H9 (cell line): ENCODE data around the gene AKAP7. TPM values are rescaled to one million over a fixed set of nuclear protein-coding genes. Genes with fewer than 3 reads are reported as not detected.

Source experiments
- DNase-seq: peaks from one replicate; pipeline ENCODE4 v3.0.0-alpha.2; 2017
- H2AFZ ChIP-seq: one replicate; pipeline ENCODE4 v1.6.1; 2013; ENCODE audit warnings: mild to moderate bottlenecking, low read length, control low read depth, moderate library complexity
- H2AK5ac ChIP-seq: 2 replicates; pipeline ENCODE4 v1.6.1; 2013; ENCODE audit warnings: low read length, control low read depth, mixed read lengths; ENCODE audit not compliant: insufficient read length
- H2BK120ac ChIP-seq: one replicate; pipeline ENCODE4 v1.6.1; 2013; ENCODE audit warnings: low read depth, mild to moderate bottlenecking, low read length, control low read depth, inconsistent platforms; ENCODE audit not compliant: poor library complexity, severe bottlenecking
- H2BK12ac ChIP-seq: 2 replicates; pipeline ENCODE4 v1.6.1; 2013; ENCODE audit warnings: low read length, control low read depth, mixed read lengths, low read depth; ENCODE audit not compliant: insufficient read length
- H2BK15ac ChIP-seq: 2 replicates; pipeline ENCODE4 v1.6.1; 2013; ENCODE audit warnings: low read depth, low read length, control low read depth
- H2BK20ac ChIP-seq: one replicate; pipeline ENCODE4 v1.6.1; 2013; ENCODE audit warnings: low read depth, mild to moderate bottlenecking, low read length, control low read depth, inconsistent platforms; ENCODE audit not compliant: poor library complexity, severe bottlenecking
- H2BK5ac ChIP-seq: 2 replicates; pipeline ENCODE4 v1.6.1; 2013; ENCODE audit warnings: low read length, control low read depth, mixed read lengths; ENCODE audit not compliant: insufficient read length
- H3K14ac ChIP-seq: 2 replicates; pipeline ENCODE4 v1.6.1; 2013; ENCODE audit warnings: low read length, control low read depth; ENCODE audit not compliant: insufficient read depth
- H3K18ac ChIP-seq: 2 replicates; pipeline ENCODE4 v1.6.1; 2013; ENCODE audit warnings: low read depth, mild to moderate bottlenecking, mixed read lengths, low read length, control low read depth; ENCODE audit not compliant: insufficient read length
- H3K23ac ChIP-seq: 2 replicates; pipeline ENCODE4 v1.6.1; 2013; ENCODE audit warnings: low read length, control low read depth, mixed read lengths, low read depth; ENCODE audit not compliant: insufficient read length
- H3K23me2 ChIP-seq: 2 replicates; pipeline ENCODE4 v1.6.1; 2013; ENCODE audit warnings: low read depth, mild to moderate bottlenecking, mixed read lengths, low read length, control low read depth; ENCODE audit not compliant: insufficient read length, poor library complexity, severe bottlenecking
- H3K27ac ChIP-seq: 2 replicates; pipeline ENCODE4 v1.5.1; 2013; ENCODE audit warnings: low read length, control low read depth, mixed read lengths, low read depth; ENCODE audit not compliant: insufficient read length
- H3K27me3 ChIP-seq: 2 replicates; pipeline ENCODE4 v1.6.1; 2013; ENCODE audit warnings: low read length, control low read depth, inconsistent platforms; ENCODE audit not compliant: insufficient read depth
- H3K4ac ChIP-seq: 2 replicates; pipeline ENCODE4 v1.6.1; 2013; ENCODE audit warnings: low read depth, mild to moderate bottlenecking, control low read depth, inconsistent platforms, low read length, moderate library complexity
- H3K4me1 ChIP-seq: 2 replicates; pipeline ENCODE4 v1.6.1; 2013; ENCODE audit warnings: low read length, control low read depth, inconsistent platforms; ENCODE audit not compliant: insufficient read depth
- H3K4me2 ChIP-seq: 2 replicates; pipeline ENCODE4 v1.6.1; 2013; ENCODE audit warnings: low read length, control low read depth, mixed read lengths; ENCODE audit not compliant: insufficient read length, insufficient read depth
- H3K56ac ChIP-seq: 2 replicates; pipeline ENCODE4 v1.6.1; 2013; ENCODE audit warnings: low read depth, mild to moderate bottlenecking, mixed read lengths, low read length, control low read depth; ENCODE audit not compliant: insufficient read length
- H3K79me1 ChIP-seq: 2 replicates; pipeline ENCODE4 v1.6.1; 2013; ENCODE audit warnings: low read depth, mild to moderate bottlenecking, moderate library complexity, low read length, control low read depth, inconsistent platforms; ENCODE audit not compliant: insufficient read depth, poor library complexity, severe bottlenecking
- H3K79me2 ChIP-seq: 2 replicates; pipeline ENCODE4 v1.6.1; 2013; ENCODE audit warnings: low read length, control low read depth, inconsistent platforms; ENCODE audit not compliant: insufficient read depth
- H3K9ac ChIP-seq: 2 replicates; pipeline ENCODE4 v1.6.1; 2013; ENCODE audit warnings: low read length, control low read depth, mixed read lengths; ENCODE audit not compliant: insufficient read length; ENCODE audit errors: extremely low read depth
- H3K9me3 ChIP-seq: one replicate; pipeline ENCODE4 v1.6.1; 2013; ENCODE audit warnings: low read depth, low read length, inconsistent platforms; ENCODE audit not compliant: control insufficient read depth
- H3T11ph ChIP-seq: one replicate; pipeline ENCODE4 v1.6.1; 2013; ENCODE audit warnings: mild to moderate bottlenecking, low read length, control low read depth, inconsistent platforms
- H4K20me1 ChIP-seq: one replicate; pipeline ENCODE4 v1.6.1; 2013; ENCODE audit not compliant: control insufficient read depth, insufficient read length, insufficient read depth
- H4K5ac ChIP-seq: 2 replicates; pipeline ENCODE4 v1.6.1; 2013; ENCODE audit warnings: low read depth, mild to moderate bottlenecking, mixed read lengths, low read length, control low read depth; ENCODE audit not compliant: insufficient read length
- H4K8ac ChIP-seq: replicated peaks from 2 replicates; pipeline ENCODE4 v1.6.1; 2013; ENCODE audit warnings: low read length, control low read depth, mixed read lengths, low read depth; ENCODE audit not compliant: insufficient read length
- H4K91ac ChIP-seq: 2 replicates; pipeline ENCODE4 v1.6.1; 2013; ENCODE audit warnings: low read depth, mild to moderate bottlenecking, moderate library complexity, mixed read lengths, low read length, control low read depth; ENCODE audit not compliant: insufficient read length
- H3K27ac Mint-ChIP-seq, 3 experiments: 2 replicates in 2 of 3; 3 replicates in 1 of 3; pipeline ENCODE4 v1.8.0; 2020 to 2021; ENCODE audit warnings: mixed read lengths in 3 of 3, mild to moderate bottlenecking in 1 of 3, moderate library complexity in 1 of 3
- H3K27me3 Mint-ChIP-seq: 2 replicates; pipeline ENCODE4 v1.8.0; 2021; ENCODE audit warnings: low read depth, mild to moderate bottlenecking, moderate library complexity, mixed read lengths
- H3K36me3 Mint-ChIP-seq, 3 experiments: 2 replicates in 2 of 3; 3 replicates in 1 of 3; pipeline ENCODE4 v1.8.0; 2020 to 2021; ENCODE audit warnings: low read depth in 3 of 3, mixed read lengths in 3 of 3; ENCODE audit not compliant: insufficient read depth in 1 of 3
- H3K4me1 Mint-ChIP-seq, 2 experiments: 2 replicates each; pipeline ENCODE4 v1.8.0; 2020; ENCODE audit warnings: mixed read lengths in 2 of 2
- H3K4me3 Mint-ChIP-seq, 2 experiments: 2 replicates in 1 of 2; 3 replicates in 1 of 2; pipeline ENCODE4 v1.8.0; 2020 to 2021; ENCODE audit warnings: mild to moderate bottlenecking in 2 of 2, mixed read lengths in 2 of 2, moderate library complexity in 1 of 2
- H3K9me3 Mint-ChIP-seq, 2 experiments: 2 replicates in 1 of 2; 3 replicates in 1 of 2; pipeline ENCODE4 v1.8.0; 2020; ENCODE audit warnings: mild to moderate bottlenecking in 2 of 2, mixed read lengths in 2 of 2, moderate library complexity in 1 of 2
- WGBS: extraction: QIAGEN DNeasy Blood & Tissue Kit; methylation state at CpG from one replicate; pipeline ENCODE4 v1.1.7; 2013; ENCODE audit warnings: missing lambda C conversion rate, low lambda C conversion rate, mixed read lengths; ENCODE audit not compliant: insufficient read length; ENCODE audit errors: extremely low coverage; 5-methylcytosine and 5-hydroxymethylcytosine counted together
- total RNA-seq: library from RNA; stranded (reverse); gene quantifications from 2 replicates; pipeline ENCODE4 v1.2.1, GENCODE V29; 2021
- TF ChIP-seq, protein P1 (sequence below): fragments of 200-600 bp; sonication (generic); conservative IDR thresholded peaks from 3 replicates; pipeline ENCODE4 v1.8.0; 2021; ENCODE audit warnings: antibody characterized with exemption, mild to moderate bottlenecking

Gene AKAP7
- total RNA-seq, 1 experiment from 2014 or later: 9.8 TPM

DNA sequence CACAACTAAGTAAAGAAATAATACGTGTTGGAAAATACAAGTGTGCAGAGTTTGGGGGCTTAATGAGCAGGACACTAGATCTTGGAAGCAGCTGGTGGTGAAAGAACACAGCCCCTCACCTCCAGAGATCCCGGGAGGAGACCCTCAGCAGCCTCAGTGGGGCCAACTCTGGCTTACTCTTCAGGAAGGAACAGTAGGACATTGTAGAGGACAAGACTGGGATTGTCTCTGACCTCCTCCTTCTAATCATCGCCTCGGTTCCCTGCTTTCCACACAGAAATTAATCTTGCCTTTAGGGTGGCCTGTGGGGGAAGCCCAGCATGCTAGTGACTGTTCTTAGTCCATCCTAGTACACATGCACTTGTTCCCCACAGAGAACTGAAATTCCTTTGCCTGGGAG is 130.7 kb downstream of the AKAP7 start:
- no peaks in the 10 kb centered on the region; the same call in 1 of the 2 replicates for H3K4me1 ChIP-seq
- peaks cover 22 to 26% (median 23%) of the 10 kb centered on the region in 3 experiments for H3K36me3 Mint-ChIP-seq
- H3K9me3 ChIP-seq: peaks cover 17% of the 10 kb centered on the region
- DNase-seq: no peak
- no peaks in the 10 kb centered on the region for H4K20me1 ChIP-seq
- no peak overlapping the region for H4K91ac ChIP-seq
- H2BK120ac ChIP-seq: no peak overlapping the region
- H3K9ac ChIP-seq: no peak overlapping the region
- H2BK20ac ChIP-seq: no peak overlapping the region
- H3K27me3 Mint-ChIP-seq: no peaks in the 10 kb centered on the region
- H3K4ac ChIP-seq: no peak overlapping the region
- H3K27ac ChIP-seq: no peak overlapping the region
- TF ChIP-seq, protein P1, sequence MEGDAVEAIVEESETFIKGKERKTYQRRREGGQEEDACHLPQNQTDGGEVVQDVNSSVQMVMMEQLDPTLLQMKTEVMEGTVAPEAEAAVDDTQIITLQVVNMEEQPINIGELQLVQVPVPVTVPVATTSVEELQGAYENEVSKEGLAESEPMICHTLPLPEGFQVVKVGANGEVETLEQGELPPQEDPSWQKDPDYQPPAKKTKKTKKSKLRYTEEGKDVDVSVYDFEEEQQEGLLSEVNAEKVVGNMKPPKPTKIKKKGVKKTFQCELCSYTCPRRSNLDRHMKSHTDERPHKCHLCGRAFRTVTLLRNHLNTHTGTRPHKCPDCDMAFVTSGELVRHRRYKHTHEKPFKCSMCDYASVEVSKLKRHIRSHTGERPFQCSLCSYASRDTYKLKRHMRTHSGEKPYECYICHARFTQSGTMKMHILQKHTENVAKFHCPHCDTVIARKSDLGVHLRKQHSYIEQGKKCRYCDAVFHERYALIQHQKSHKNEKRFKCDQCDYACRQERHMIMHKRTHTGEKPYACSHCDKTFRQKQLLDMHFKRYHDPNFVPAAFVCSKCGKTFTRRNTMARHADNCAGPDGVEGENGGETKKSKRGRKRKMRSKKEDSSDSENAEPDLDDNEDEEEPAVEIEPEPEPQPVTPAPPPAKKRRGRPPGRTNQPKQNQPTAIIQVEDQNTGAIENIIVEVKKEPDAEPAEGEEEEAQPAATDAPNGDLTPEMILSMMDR: no peak
- H3K27ac Mint-ChIP-seq: peak overlapping the region in 1 of 3 experiments; percentile 82; a peak in 3 of 7 replicates
- H3K18ac ChIP-seq: no peak overlapping the region
- H3K4me2 ChIP-seq: no peak overlapping the region
- H4K5ac ChIP-seq: no peak overlapping the region
- H2AFZ ChIP-seq: no peak overlapping the region
- no CpG with 5 or more reads among the region's 4 CpGs for WGBS
- no peak overlapping the region for H2BK5ac ChIP-seq
- no peak overlapping the region for H3K4me3 Mint-ChIP-seq
- no peaks in the 10 kb centered on the region for H3K23me2 ChIP-seq
- no peak overlapping the region for H4K8ac ChIP-seq
- H3K9me3 Mint-ChIP-seq: peaks cover 15 to 16% of the 10 kb centered on the region in 2 experiments; a peak in 4 of 5 replicates
- no peak overlapping the region for H3T11ph ChIP-seq
- H3K79me1 ChIP-seq: no peaks in the 10 kb centered on the region
- no peak overlapping the region for H2BK12ac ChIP-seq
- H3K4me1 Mint-ChIP-seq: peaks cover 5 to 6% of the 10 kb centered on the region in 2 experiments; a peak in 3 of 4 replicates
- no peak overlapping the region for H3K56ac ChIP-seq
- H3K23ac ChIP-seq: no peak overlapping the region
- H3K79me2 ChIP-seq: peaks cover 3% of the 10 kb centered on the region; the same call in 1 of the 2 replicates
- no peaks in the 10 kb centered on the region; the same call in 1 of the 2 replicates for H3K27me3 ChIP-seq
- no peak overlapping the region for H2AK5ac ChIP-seq
- no peak overlapping the region for H2BK15ac ChIP-seq
- H3K14ac ChIP-seq: no peak overlapping the region
